ENCODE results near the gene SSX2IP.
"Not testable (repeated sequence)": the region's sequence is repeated elsewhere in the genome, so short reads cannot be mapped to it uniquely, and the experiment has no call there.

Gene SSX2IP

GRCh38 chr1:84613026-84613425, 77.2 kb downstream of the SSX2IP start:
- no peak for DNase-seq

- no peak for DNase-seq
Observed at GRCh38 chr1:84611796-84612195, 78.5 kb downstream of the SSX2IP start.

GRCh38 chr1:84611091-84611490, 79.2 kb downstream of the SSX2IP start:
- DNase-seq = no peak

GRCh38 chr1:84606977-84607376, 83.3 kb downstream of the SSX2IP start:
- DNase-seq = no peak

GRCh38 chr1:84605157-84605556, 85.1 kb downstream of the SSX2IP start:
- DNase-seq = no peak

GRCh38 chr1:84603941-84604830, 86.1 kb downstream of the SSX2IP start:
- DNase-seq = no peak

GRCh38 chr1:84603223-84603622, 87.0 kb downstream of the SSX2IP start:
- no peak for DNase-seq

GRCh38 chr1:84600796-84601195, 89.5 kb downstream of the SSX2IP start:
- no peak for DNase-seq

- no peak for DNase-seq
Observed at GRCh38 chr1:84598846-84599741, 91.2 kb downstream of the SSX2IP start.

- DNase-seq = no peak
Observed at GRCh38 chr1:84598418-84598817, 91.8 kb downstream of the SSX2IP start.

- no peak for DNase-seq
Observed at GRCh38 chr1:84597011-84597410, 93.2 kb downstream of the SSX2IP start.

GRCh38 chr1:84594959-84595358, 95.3 kb downstream of the SSX2IP start:
- not testable (repeated sequence) for DNase-seq
